HCT116 (cell line): ENCODE data around the gene HNRNPA1. TPM values are rescaled to one million over a fixed set of nuclear protein-coding genes. Genes with fewer than 3 reads are reported as not detected.

Experiments
- ATAC-seq: fragments of 200-7000 bp; cut with Tn5 transposase; 2 replicates; pipeline ENCODE4 v1.9.1; 2020; ENCODE audit warnings: mild to moderate bottlenecking, moderate library complexity
- BruUV-seq: library from RNA; stranded (reverse); fragments of 400-500 nt; replicated peaks from 2 replicates; lab custom pipeline; 2021; lab: Mats Ljungman, UMichigan
- CTCF ChIA-PET: fragments of 300-600 bp; sonication (Branson Sonifier 250); formaldehyde crosslinking; loops from one replicate; lab custom pipeline; 2021; ENCODE audit warnings: antibody characterized with exemption; lab: Charles Lee
- POLR2A ChIA-PET: fragments of 300-600, 350-600 bp; sonication (Branson Sonifier 250); formaldehyde crosslinking; loops from one replicate; lab custom pipeline; 2021; ENCODE audit warnings: antibody characterized with exemption; lab: Charles Lee
- RAD21 ChIA-PET, 2 experiments: fragments of 300-600 bp; sonication (Branson Sonifier 250); formaldehyde crosslinking; loops; one replicate each; lab custom pipeline; 2023; ENCODE audit warnings: low total read pairs in 2 of 2; ENCODE audit not compliant: uncharacterized antibody in 2 of 2, unreplicated experiment in 2 of 2, low non-redundant PET in 1 of 2; lab: Charles Lee
- DNase-seq: peaks from one replicate; pipeline ENCODE4 v3.0.0-alpha.2; 2010; ENCODE audit warnings: low read depth, low spot score
- H2AFZ ChIP-seq: fragments of 200-600 bp; shearing (Covaris generic), sonication (generic); 2 replicates; pipeline ENCODE4 v1.6.1; 2017; ENCODE audit warnings: low read depth, mixed run types, mixed read lengths, antibody characterized with exemption, low read length; ENCODE audit not compliant: poor library complexity, severe bottlenecking
- H3K27ac ChIP-seq: 2 replicates; pipeline ENCODE4 v1.5.1; 2012; ENCODE audit warnings: low read depth, low read length
- H3K27me3 ChIP-seq: fragments of 200-600 bp; sonication (generic); 2 replicates; pipeline ENCODE4 v1.6.1; 2016; ENCODE audit warnings: mixed run types, low read length, mixed read lengths; ENCODE audit not compliant: insufficient read depth
- H3K36me3 ChIP-seq, 2 experiments: fragments of 200-500 bp in 1 of 2; fragments of 200-600 bp in 1 of 2; sonication (Bioruptor generic) in 1 of 2; sonication (generic) in 1 of 2; 2 replicates each; pipeline versions ENCODE4 v1.5.1 to v1.6.1; 2014 to 2016; ENCODE audit warnings: low read length in 2 of 2, inconsistent platforms in 1 of 2, mixed read lengths in 1 of 2, mixed run types in 1 of 2; ENCODE audit not compliant: insufficient read depth in 2 of 2, control insufficient read depth in 1 of 2
- H3K4me1 ChIP-seq, 2 experiments: fragments of 200-600 bp in 1 of 2; sonication (generic) in 1 of 2; 2 replicates each; pipeline versions ENCODE4 v1.5.1 to v1.6.1; 2012 to 2017; ENCODE audit warnings: low read length in 2 of 2, inconsistent platforms in 1 of 2, mild to moderate bottlenecking in 1 of 2, mixed read lengths in 1 of 2, mixed run types in 1 of 2, moderate library complexity in 1 of 2; ENCODE audit not compliant: insufficient read depth in 2 of 2, control insufficient read depth in 1 of 2
- H3K4me2 ChIP-seq: fragments of 200-600 bp; sonication (generic); 2 replicates; pipeline ENCODE4 v1.6.1; 2017; ENCODE audit warnings: mixed run types, low read length, mixed read lengths
- H3K4me3 ChIP-seq, 2 experiments: fragments of 200-600 bp in 1 of 2; sonication (generic) in 1 of 2; replicated peaks in 1 of 2; 2 replicates each; pipeline ENCODE4 v1.5.1; 2011 to 2016; ENCODE audit warnings: low read length in 2 of 2, control low read depth in 1 of 2, low read depth in 1 of 2, mild to moderate bottlenecking in 1 of 2, mixed read lengths in 1 of 2, mixed run types in 1 of 2
- H3K79me2 ChIP-seq: fragments of 200-600 bp; sonication (generic); 2 replicates; pipeline ENCODE4 v1.6.1; 2017; ENCODE audit warnings: mild to moderate bottlenecking, mixed run types, low read length, moderate library complexity, mixed read lengths; ENCODE audit not compliant: insufficient read depth
- H3K9ac ChIP-seq: fragments of 200-600 bp; sonication (generic); 2 replicates; pipeline ENCODE4 v1.6.1; 2016; ENCODE audit warnings: low read length, mixed read lengths
- H3K9me2 ChIP-seq: fragments of 200-600 bp; sonication (generic), shearing (Covaris generic); 2 replicates; pipeline ENCODE4 v1.6.1; 2017; ENCODE audit warnings: mixed run types, mild to moderate bottlenecking, moderate library complexity; ENCODE audit not compliant: insufficient read depth
- H3K9me3 ChIP-seq, 2 experiments: fragments of 200-500 bp in 1 of 2; fragments of 200-600 bp in 1 of 2; sonication (Bioruptor generic) in 1 of 2; sonication (generic) in 1 of 2; 2 replicates each; pipeline ENCODE4 v1.6.1; 2014 to 2017; ENCODE audit warnings: low read length in 2 of 2, mixed read lengths in 2 of 2, inconsistent platforms in 1 of 2, low read depth in 1 of 2, mild to moderate bottlenecking in 1 of 2, mixed run types in 1 of 2, moderate library complexity in 1 of 2; ENCODE audit not compliant: control insufficient read depth in 1 of 2, insufficient read depth in 1 of 2
- H4K20me1 ChIP-seq: fragments of 200-600 bp; sonication (generic), shearing (Covaris generic); 2 replicates; pipeline ENCODE4 v1.6.1; 2017; ENCODE audit warnings: mixed run types, mild to moderate bottlenecking, moderate library complexity; ENCODE audit not compliant: insufficient read depth
- CEBPB ChIP-seq: IDR thresholded peaks from 2 replicates; pipeline ENCODE4 v1.6.1; 2012; ENCODE audit warnings: low read depth
- EGR1 ChIP-seq: IDR thresholded peaks from 2 replicates; pipeline ENCODE4 v1.6.1; 2012; ENCODE audit warnings: low read depth
- ELF1 ChIP-seq: IDR thresholded peaks from 2 replicates; pipeline ENCODE4 v1.6.1; 2012; ENCODE audit warnings: low read depth, borderline replicate concordance
- EZH2 ChIP-seq: fragments of 200-600 bp; sonication (generic); IDR thresholded peaks from 2 replicates; pipeline ENCODE4 v1.6.1; 2017; ENCODE audit warnings: antibody characterized with exemption, mixed run types
- POLR2A ChIP-seq: IDR thresholded peaks from 2 replicates; pipeline ENCODE4 v1.7.0; 2011; ENCODE audit warnings: borderline replicate concordance; ENCODE audit not compliant: insufficient read depth, insufficient read length; ENCODE audit errors: extremely low read depth
- POLR2AphosphoS5 ChIP-seq: IDR thresholded peaks from 2 replicates; pipeline ENCODE4 v1.6.1; 2011; ENCODE audit warnings: mild to moderate bottlenecking, low read depth, low read length, moderate library complexity
- RAD21 ChIP-seq: IDR thresholded peaks from 2 replicates; pipeline ENCODE4 v1.6.1; 2012; ENCODE audit warnings: low read depth, mild to moderate bottlenecking
- SIN3A ChIP-seq: IDR thresholded peaks from 2 replicates; pipeline ENCODE4 v1.6.1; 2012; ENCODE audit warnings: low read depth
- SRF ChIP-seq: IDR thresholded peaks from 2 replicates; pipeline ENCODE4 v1.6.1; 2012; ENCODE audit warnings: low read depth
- TCF7L2 ChIP-seq: IDR thresholded peaks from 2 replicates; pipeline ENCODE4 v1.7.0; 2011; ENCODE audit warnings: borderline replicate concordance, inconsistent platforms; ENCODE audit not compliant: insufficient read depth, insufficient read length; ENCODE audit errors: extremely low read depth
- YY1 ChIP-seq: IDR thresholded peaks from 2 replicates; pipeline ENCODE4 v1.6.1; 2011; ENCODE audit warnings: low read length, low read depth, moderate library complexity, mild to moderate bottlenecking; ENCODE audit not compliant: insufficient replicate concordance; ENCODE audit errors: extremely low read depth
- ZFX ChIP-seq: fragments of 450-650 bp; IDR thresholded peaks from 2 replicates; pipeline ENCODE4 v1.6.1; 2017
- ZNF274 ChIP-seq: fragments of 200-500 bp; sonication (Bioruptor generic); IDR thresholded peaks from 2 replicates; pipeline ENCODE4 v1.6.1; 2014; ENCODE audit warnings: mild to moderate bottlenecking, low read depth, low read length, inconsistent platforms
- intact Hi-C: fragments of 100-400 bp; cut with micrococcal nuclease; formaldehyde crosslinking; loops from 2 replicates; pipeline ENCODE4 v1.10.0; 2022
- total RNA-seq: library from RNA; stranded (reverse); gene quantifications from one replicate; pipeline ENCODE4 v1.2.1, GENCODE V29; 2021; ENCODE audit not compliant: unreplicated experiment
- TF ChIP-seq, protein P1 (sequence below): IDR thresholded peaks from 2 replicates; pipeline ENCODE4 v1.6.1; 2011; ENCODE audit warnings: mild to moderate bottlenecking, low read length, moderate library complexity; ENCODE audit not compliant: insufficient replicate concordance; ENCODE audit errors: extremely low read depth
- TF ChIP-seq, protein P2 (sequence below): IDR thresholded peaks from 2 replicates; pipeline ENCODE4 v1.6.1; 2012

Gene HNRNPA1
- total RNA-seq, 1 experiment from 2014 or later = 1,878 TPM

DNA sequence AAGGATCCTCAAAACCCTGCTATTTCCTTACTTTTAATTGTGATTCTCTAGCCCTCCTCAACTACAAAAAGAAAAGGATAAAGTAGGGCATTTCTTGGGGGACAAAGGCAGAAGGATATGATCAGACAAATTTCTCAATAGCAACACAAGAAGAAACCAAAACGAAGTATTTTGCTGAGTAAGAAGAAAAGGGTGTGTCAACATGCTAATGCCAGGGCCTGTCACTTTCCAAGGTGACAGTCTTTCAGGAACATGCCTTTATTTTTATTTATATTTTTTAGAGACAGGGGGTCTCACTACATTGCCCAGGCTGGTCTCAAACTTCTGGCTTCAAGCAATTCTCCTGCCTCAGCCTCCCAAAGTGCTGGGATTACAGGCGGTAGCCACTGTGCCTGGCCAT, 40.4 kb upstream of the HNRNPA1 start:
- Histone ChIP-seq H3K79me2 (no peaks in the 10 kb centered on the region), H3K9ac (no peak overlapping the region), H3K27me3 (no peaks in the 10 kb centered on the region), H3K9me2 (no peaks in the 10 kb centered on the region), H3K36me3 (peaks cover 4 to 25% of the 10 kb centered on the region in 2 experiments; a peak in 3 of 4 replicates), H4K20me1 (no peaks in the 10 kb centered on the region), H3K4me2 (no peak overlapping the region), H2AFZ (no peak overlapping the region), H3K9me3 (no peaks in the 10 kb centered on the region), H3K27ac (no peak overlapping the region), H3K4me1 (no peaks in the 10 kb centered on the region), H3K4me3 (no peak overlapping the region)
- no peak for ATAC-seq
- intact Hi-C loops = no loop called here
- no peak for DNase-seq
- no TSS peak for BruUV-seq
- POLR2A ChIA-PET = interaction anchor here (1.5 kb wide), 1 partner anchor 11 kb away, joined by 4 read pairs; no protein-coding TSS in a partner anchor
- CTCF ChIA-PET = interaction anchor here (2.2 kb wide), 1 partner anchor 12 kb away, joined by 8 read pairs; no protein-coding TSS in a partner anchor
- RAD21 ChIA-PET = no interaction called here
- TF ChIP-seq SIN3A (no peak), ZNF274 (no peak), SRF (no peak), ELF1 (no peak), EZH2 (no peak)
- TF ChIP-seq, all 23 proteins: peak for 0

DNA sequence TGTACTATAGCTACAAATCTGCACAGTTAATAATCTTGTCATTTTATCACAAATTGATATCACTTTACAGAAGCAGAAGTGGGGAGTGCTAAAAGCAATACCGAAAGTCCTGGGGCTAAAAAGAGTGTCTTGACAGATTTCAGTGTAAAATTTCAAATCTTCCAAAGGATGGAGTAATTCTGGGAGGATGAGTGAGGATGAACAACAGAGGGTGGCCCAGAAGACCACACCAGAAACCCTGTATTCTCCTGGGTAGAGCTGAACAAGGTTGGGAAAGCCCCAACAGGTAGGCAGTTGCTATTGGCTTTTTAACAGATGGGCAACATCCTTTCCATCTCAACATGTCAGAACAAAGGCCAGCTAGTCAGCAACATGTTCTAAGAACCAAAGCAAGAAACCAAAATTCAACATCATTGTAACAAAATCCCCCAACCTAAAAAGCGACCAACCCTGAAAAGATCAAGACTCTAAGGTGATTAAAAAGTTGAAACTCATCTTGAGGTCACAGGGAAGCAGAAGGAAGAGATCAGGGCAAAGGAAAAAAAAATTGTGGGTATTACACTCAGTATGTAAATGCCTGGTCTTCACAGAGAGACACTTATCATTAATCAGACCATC, 39.4 kb upstream of the HNRNPA1 start:
- H3K9me2 ChIP-seq = no peaks in the 10 kb centered on the region
- H3K27ac ChIP-seq = no peak overlapping the region
- intact Hi-C loops = no loop called here
- no peak overlapping the region for H3K9ac ChIP-seq
- H3K36me3 ChIP-seq = peaks cover 6 to 25% of the 10 kb centered on the region in 2 experiments; a peak in 3 of 4 replicates
- H3K4me3 ChIP-seq = no peak overlapping the region
- no peaks in the 10 kb centered on the region for H4K20me1 ChIP-seq
- H2AFZ ChIP-seq = no peak overlapping the region
- ATAC-seq = no peak
- H3K4me1 ChIP-seq = no peaks in the 10 kb centered on the region
- BruUV-seq = no TSS peak
- POLR2A ChIA-PET = interaction anchor here (1.5 kb wide), 1 partner anchor 39 kb away, joined by 3 read pairs; the partner anchor contains the start of gene CBX5
- RAD21 ChIA-PET = no interaction called here
- H3K79me2 ChIP-seq = no peaks in the 10 kb centered on the region
- H3K27me3 ChIP-seq = no peaks in the 10 kb centered on the region
- no peaks in the 10 kb centered on the region for H3K9me3 ChIP-seq
- H3K4me2 ChIP-seq = no peak overlapping the region
- CTCF ChIA-PET = interaction anchor here (2.0 kb wide), 1 partner anchor 11 kb away, joined by 16 read pairs; no protein-coding TSS in a partner anchor
- TF ChIP-seq, protein P1, sequence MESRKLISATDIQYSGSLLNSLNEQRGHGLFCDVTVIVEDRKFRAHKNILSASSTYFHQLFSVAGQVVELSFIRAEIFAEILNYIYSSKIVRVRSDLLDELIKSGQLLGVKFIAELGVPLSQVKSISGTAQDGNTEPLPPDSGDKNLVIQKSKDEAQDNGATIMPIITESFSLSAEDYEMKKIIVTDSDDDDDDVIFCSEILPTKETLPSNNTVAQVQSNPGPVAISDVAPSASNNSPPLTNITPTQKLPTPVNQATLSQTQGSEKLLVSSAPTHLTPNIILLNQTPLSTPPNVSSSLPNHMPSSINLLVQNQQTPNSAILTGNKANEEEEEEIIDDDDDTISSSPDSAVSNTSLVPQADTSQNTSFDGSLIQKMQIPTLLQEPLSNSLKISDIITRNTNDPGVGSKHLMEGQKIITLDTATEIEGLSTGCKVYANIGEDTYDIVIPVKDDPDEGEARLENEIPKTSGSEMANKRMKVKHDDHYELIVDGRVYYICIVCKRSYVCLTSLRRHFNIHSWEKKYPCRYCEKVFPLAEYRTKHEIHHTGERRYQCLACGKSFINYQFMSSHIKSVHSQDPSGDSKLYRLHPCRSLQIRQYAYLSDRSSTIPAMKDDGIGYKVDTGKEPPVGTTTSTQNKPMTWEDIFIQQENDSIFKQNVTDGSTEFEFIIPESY = no peak
- TF ChIP-seq ELF1 (no peak), YY1 (no peak), SIN3A (no peak), ZFX (no peak), TCF7L2 (no peak), CEBPB (no peak), EGR1 (no peak), POLR2A (no peak), ZNF274 (no peak), RAD21 (no peak), EZH2 (no peak), POLR2AphosphoS5 (no peak)
- TF ChIP-seq, protein P2, sequence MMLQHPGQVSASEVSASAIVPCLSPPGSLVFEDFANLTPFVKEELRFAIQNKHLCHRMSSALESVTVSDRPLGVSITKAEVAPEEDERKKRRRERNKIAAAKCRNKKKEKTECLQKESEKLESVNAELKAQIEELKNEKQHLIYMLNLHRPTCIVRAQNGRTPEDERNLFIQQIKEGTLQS = no peak
- TF ChIP-seq, all 23 proteins: peak for 0
- no peak for DNase-seq
